Lower lobe of right lung (tissue), 2 donors: ENCODE data around the gene GALK2. TPM values are rescaled to one million over a fixed set of nuclear protein-coding genes. Genes with fewer than 3 reads are reported as not detected.

Experiments used
- ATAC-seq, 2 donors: fragments of 200-7000 bp; cut with Tn5 transposase; one replicate each; pipeline ENCODE4 v1.9.1; 2020 to 2022; ENCODE audit warnings: mild to moderate bottlenecking in 2 of 2, moderate library complexity in 2 of 2
- DNase-seq: peaks from one replicate; pipeline ENCODE4 v3.0.0-alpha.2; 2020
- H3K27ac ChIP-seq: fragments of 200-600 bp; one replicate; pipeline ENCODE4 v1.8.0; 2022
- H3K27me3 ChIP-seq: fragments of 200-600 bp; one replicate; pipeline ENCODE4 v1.8.0; 2022; ENCODE audit warnings: low read depth
- H3K36me3 ChIP-seq: fragments of 200-600 bp; one replicate; pipeline ENCODE4 v1.8.0; 2022; ENCODE audit warnings: mild to moderate bottlenecking
- H3K4me1 ChIP-seq: fragments of 200-600 bp; one replicate; pipeline ENCODE4 v1.8.0; 2022
- H3K4me3 ChIP-seq: fragments of 200-600 bp; one replicate; pipeline ENCODE4 v1.8.0; 2022; ENCODE audit warnings: mild to moderate bottlenecking
- H3K9me3 ChIP-seq: fragments of 200-600 bp; one replicate; pipeline ENCODE4 v1.8.0; 2022
- intact Hi-C: fragments of 100-400 bp; cut with DNase I; formaldehyde crosslinking; loops from one replicate; pipeline ENCODE4 v1.11.0; 2022
- total RNA-seq: library from RNA; stranded (reverse); fragmentation: NEBNext Ultra II Directional; extraction: Animal tissue kit (Norgen Biotek cat#: 25700); gene quantifications from one replicate; pipeline ENCODE4 v1.2.1, GENCODE V29; 2021
- TF ChIP-seq, protein P1 (sequence below): fragments of 200-600 bp; IDR thresholded peaks from one replicate; pipeline ENCODE4 v1.8.0; 2022; ENCODE audit warnings: antibody characterized with exemption, mild to moderate bottlenecking
- donor health status: DM: no; HTN: yes; CAD: no; lungs with severe emphysema.

GALK2 gene
- total RNA-seq, 1 donor from 2014 or later: 38.8 TPM

DNA sequence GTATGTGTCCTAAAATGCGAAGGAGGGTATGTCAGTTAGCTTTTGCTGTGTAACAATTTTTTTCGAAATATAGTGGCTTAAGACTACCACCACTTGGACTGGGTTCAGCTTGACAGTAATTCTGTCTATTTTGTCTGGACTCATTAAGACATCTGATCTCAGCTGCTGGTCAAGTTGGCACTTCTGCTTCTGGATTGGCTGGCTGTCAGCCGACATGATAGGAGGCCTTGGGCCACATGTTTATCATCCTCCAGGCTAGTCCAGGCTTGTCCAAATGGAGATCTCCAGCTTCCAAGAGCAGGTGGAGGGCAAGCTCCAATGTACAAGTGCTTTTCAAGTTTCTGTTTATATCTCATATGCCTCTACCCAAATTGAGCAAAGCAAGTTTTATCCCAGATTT, 95.9 kb downstream of the GALK2 start:
- ATAC-seq (no peak), DNase-seq (no peak)
- intact Hi-C loops: no loop called here

DNA sequence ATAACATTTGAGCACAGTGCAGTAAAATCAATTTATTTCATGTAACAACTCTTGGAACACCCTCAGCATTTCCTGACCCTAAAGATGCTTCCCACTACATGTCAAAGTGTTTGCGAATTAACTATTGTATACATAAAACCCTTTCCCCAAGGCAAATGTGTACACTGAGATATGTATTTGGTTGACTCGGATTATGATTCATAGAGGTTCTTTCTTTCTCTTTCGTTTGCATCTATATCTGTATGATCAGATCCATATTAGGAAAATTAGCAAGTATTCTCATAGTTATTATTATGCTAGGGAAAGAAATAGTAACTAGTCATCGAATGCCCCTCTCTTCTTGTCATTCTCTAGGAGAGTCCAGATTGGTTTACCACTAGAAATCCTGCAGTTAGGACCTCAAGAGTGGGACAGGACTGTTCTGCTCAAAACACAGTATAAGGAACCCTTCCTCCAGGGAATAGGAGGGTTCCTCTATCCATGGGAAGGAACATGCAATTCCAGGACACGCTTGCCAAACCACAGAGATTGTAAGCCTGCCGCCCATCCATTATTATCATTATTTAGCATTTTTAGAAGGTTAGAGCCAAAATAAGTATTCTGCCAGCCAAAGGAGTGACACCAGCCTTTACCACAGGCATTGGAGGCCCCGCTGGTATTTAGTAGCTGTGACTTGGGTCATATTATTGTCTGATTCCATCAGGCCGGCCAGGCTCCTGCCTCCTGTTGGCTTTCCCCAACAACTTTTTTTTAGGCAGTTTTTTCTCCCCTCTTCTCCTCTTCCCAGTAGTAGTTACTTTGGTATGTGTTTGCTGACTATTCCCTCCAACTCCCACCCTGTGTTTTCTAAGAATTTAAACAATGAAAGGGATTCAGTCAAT, 100.7 kb downstream of the GALK2 start:
- H3K9me3 ChIP-seq: no peaks in the 10 kb centered on the region
- no peak overlapping the region for H3K4me3 ChIP-seq
- no peak for DNase-seq
- peaks cover 6% of the 10 kb centered on the region for H3K4me1 ChIP-seq
- H3K36me3 ChIP-seq: no peaks in the 10 kb centered on the region
- H3K27ac ChIP-seq: no peak overlapping the region
- ATAC-seq: peak in 1 of 2 donors; percentile 43
- intact Hi-C loops: no loop called here
- no peaks in the 10 kb centered on the region for H3K27me3 ChIP-seq
- TF ChIP-seq, protein P1, sequence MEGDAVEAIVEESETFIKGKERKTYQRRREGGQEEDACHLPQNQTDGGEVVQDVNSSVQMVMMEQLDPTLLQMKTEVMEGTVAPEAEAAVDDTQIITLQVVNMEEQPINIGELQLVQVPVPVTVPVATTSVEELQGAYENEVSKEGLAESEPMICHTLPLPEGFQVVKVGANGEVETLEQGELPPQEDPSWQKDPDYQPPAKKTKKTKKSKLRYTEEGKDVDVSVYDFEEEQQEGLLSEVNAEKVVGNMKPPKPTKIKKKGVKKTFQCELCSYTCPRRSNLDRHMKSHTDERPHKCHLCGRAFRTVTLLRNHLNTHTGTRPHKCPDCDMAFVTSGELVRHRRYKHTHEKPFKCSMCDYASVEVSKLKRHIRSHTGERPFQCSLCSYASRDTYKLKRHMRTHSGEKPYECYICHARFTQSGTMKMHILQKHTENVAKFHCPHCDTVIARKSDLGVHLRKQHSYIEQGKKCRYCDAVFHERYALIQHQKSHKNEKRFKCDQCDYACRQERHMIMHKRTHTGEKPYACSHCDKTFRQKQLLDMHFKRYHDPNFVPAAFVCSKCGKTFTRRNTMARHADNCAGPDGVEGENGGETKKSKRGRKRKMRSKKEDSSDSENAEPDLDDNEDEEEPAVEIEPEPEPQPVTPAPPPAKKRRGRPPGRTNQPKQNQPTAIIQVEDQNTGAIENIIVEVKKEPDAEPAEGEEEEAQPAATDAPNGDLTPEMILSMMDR: no peak

More for the DNA sequence above, 95.9 kb downstream of the GALK2 start:
- Histone ChIP-seq H3K27ac (no peak overlapping the region), H3K36me3 (no peaks in the 10 kb centered on the region), H3K4me1 (no peaks in the 10 kb centered on the region), H3K4me3 (no peak overlapping the region), H3K27me3 (no peaks in the 10 kb centered on the region), H3K9me3 (no peaks in the 10 kb centered on the region)
- TF ChIP-seq, protein P1: no peak

DNA sequence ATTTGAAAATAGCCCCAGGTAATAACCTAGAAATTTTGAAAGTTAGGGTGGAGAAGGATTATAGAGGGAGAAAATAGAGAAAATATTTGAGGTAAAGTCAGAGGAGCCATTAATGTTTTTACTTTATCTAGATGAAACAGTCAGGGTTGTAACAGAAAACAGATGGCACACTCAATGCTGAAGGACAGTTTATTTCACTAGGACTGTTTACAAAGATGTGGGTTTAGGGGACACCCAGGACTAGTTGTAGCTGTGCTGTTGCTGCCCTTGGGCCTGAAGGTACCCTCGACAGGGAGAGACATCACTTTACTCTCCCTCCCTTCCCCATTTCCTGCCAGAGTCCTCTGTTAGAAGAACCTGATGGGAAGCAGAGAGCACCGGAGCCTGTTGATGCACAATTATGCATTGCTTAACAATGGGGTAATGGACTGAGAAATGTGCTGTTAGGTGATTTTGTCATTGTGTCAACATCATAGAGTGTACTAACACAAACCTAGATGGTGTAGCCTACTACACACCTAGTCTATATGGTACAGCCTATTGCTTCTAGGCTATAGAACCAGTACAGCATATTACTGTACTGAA, 103.8 kb downstream of the GALK2 start:
- peaks cover 6% of the 10 kb centered on the region for H3K4me1 ChIP-seq
- ATAC-seq (no peak), DNase-seq (no peak)
- no peaks in the 10 kb centered on the region for H3K36me3 ChIP-seq
- intact Hi-C loops: no loop called here
- H3K27me3 ChIP-seq: no peaks in the 10 kb centered on the region
- no peak overlapping the region for H3K27ac ChIP-seq
- H3K9me3 ChIP-seq: no peaks in the 10 kb centered on the region
- TF ChIP-seq, protein P1: no peak
- no peak overlapping the region for H3K4me3 ChIP-seq

DNA sequence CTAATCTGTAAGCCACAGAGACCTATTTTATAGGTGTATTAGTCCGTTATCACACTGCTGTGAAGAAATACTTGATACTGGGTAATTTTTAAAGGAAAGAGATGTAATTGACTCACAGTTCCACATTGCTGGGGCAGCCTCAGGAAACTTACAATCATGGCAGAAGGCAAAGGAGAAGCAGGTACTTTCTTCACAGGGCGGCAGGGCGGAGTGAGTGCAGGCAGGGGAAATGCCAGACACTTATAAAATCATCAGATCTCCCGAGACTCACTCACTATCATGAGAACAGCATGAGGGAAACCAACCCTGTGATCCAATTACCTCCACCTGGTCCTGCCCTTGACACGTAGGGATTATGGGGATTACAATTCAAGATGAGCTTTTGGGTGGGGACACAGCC, 108.7 kb downstream of the GALK2 start:
- H3K9me3 ChIP-seq: no peaks in the 10 kb centered on the region
- intact Hi-C loops: no loop called here
- no peak for ATAC-seq
- H3K27ac ChIP-seq: no peak overlapping the region
- H3K36me3 ChIP-seq: peaks cover 18% of the 10 kb centered on the region
- no peaks in the 10 kb centered on the region for H3K4me1 ChIP-seq
- DNase-seq: no peak
- no peaks in the 10 kb centered on the region for H3K27me3 ChIP-seq
- no peak overlapping the region for H3K4me3 ChIP-seq
- TF ChIP-seq, protein P1: no peak

DNA sequence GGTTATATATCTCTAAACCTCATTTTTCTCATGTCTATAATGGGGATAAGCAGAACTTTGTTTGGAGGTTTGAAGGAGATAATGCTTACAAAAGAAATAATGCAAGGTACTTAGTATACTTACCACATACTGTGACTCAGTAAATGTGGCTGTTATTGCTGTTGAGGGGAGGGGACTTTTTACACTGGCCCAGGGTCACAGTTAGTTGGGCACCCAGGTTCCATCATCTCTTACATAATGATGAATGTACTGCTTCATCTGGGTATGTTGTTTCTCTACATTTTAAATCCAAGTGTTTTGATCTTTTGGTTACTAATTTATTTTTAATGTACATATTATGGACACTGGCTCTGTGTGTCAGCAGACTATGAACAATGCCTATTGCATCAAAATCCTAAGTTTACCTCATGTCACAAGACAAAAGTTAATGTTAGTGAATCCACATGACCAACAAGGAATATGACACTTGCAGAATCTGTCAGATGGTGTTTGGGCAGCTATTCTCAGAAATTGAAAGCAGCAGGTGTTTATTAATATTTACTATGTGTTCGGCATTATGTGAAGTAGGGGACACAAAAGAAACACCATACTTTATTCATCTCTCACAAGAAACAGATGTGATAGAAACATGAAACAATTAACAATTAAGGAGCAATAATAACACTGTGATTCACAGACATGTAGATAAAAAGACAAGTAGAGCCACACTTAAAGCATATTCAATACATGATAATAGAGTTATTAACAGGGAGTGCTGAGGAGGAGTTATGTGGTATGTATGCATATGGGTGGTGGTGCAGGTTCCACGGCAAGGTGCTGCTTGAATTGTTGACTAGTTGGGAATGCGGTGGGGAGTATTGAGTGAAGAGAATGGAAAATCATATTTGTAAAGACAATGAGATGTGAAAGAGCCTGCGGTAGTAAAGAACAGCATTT, 109.7 kb downstream of the GALK2 start:
- TF ChIP-seq, protein P1: no peak
- Histone ChIP-seq H3K36me3 (peaks cover 29% of the 10 kb centered on the region), H3K27ac (no peak overlapping the region), H3K4me1 (no peaks in the 10 kb centered on the region), H3K27me3 (no peaks in the 10 kb centered on the region), H3K9me3 (no peaks in the 10 kb centered on the region), H3K4me3 (no peak overlapping the region)
- intact Hi-C loops: no loop called here
- DNase-seq (no peak), ATAC-seq (no peak)
